Panc1 (cell line): ENCODE data around the gene RANBP2.

Experiments
- CTCF ChIP-seq: fragments of 450-650 bp; IDR thresholded peaks from 2 replicates; pipeline ENCODE4 v1.5.1; 2017; ENCODE audit warnings: mild to moderate bottlenecking
- TF ChIP-seq, protein P1 (sequence below), 2 experiments: IDR thresholded peaks; 2 replicates each; pipeline ENCODE4 v1.6.1; 2011 to 2012; ENCODE audit warnings: low read depth in 2 of 2, control low read depth in 1 of 2, low read length in 1 of 2, mild to moderate bottlenecking in 1 of 2, moderate library complexity in 1 of 2; ENCODE audit not compliant: insufficient read depth in 1 of 2

DNA sequence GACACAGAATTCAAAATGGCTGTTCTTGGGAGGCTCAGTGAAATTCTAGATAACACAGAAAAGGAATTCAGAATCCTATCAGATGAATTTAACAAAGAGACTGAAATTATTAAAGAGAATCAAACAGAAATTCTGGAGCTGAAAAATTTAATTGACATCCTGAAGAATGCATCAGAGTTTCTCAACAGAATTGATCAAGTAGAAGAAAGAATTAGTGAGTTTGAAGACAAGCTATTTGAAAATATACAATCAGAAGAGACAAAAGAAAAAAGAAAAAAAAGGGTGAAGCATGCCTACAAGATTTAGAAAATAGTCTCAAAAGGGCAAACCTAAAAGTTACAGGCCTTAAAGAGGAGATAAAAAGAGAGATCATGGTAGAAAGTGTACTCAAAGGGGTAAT, 12.0 kb upstream of the RANBP2 start:
- TF ChIP-seq CTCF = no peak
- TF ChIP-seq, protein P1, sequence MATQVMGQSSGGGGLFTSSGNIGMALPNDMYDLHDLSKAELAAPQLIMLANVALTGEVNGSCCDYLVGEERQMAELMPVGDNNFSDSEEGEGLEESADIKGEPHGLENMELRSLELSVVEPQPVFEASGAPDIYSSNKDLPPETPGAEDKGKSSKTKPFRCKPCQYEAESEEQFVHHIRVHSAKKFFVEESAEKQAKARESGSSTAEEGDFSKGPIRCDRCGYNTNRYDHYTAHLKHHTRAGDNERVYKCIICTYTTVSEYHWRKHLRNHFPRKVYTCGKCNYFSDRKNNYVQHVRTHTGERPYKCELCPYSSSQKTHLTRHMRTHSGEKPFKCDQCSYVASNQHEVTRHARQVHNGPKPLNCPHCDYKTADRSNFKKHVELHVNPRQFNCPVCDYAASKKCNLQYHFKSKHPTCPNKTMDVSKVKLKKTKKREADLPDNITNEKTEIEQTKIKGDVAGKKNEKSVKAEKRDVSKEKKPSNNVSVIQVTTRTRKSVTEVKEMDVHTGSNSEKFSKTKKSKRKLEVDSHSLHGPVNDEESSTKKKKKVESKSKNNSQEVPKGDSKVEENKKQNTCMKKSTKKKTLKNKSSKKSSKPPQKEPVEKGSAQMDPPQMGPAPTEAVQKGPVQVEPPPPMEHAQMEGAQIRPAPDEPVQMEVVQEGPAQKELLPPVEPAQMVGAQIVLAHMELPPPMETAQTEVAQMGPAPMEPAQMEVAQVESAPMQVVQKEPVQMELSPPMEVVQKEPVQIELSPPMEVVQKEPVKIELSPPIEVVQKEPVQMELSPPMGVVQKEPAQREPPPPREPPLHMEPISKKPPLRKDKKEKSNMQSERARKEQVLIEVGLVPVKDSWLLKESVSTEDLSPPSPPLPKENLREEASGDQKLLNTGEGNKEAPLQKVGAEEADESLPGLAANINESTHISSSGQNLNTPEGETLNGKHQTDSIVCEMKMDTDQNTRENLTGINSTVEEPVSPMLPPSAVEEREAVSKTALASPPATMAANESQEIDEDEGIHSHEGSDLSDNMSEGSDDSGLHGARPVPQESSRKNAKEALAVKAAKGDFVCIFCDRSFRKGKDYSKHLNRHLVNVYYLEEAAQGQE (IDR thresholded peaks at IDR 0.05; ENCODE audit: insufficient read depth in 1 of 2, low read depth in 2 of 2, low read length in 1 of 2) = no peak
